Chondrocyte (in vitro differentiated cells): ENCODE measurements around the gene SRGN. TPM values are rescaled to one million over a fixed set of nuclear protein-coding genes. Genes with fewer than 3 reads are reported as not detected.

Experiments
- DNase-seq: peaks from one replicate; pipeline ENCODE4 v3.0.0; 2021; ENCODE audit warnings: mixed read lengths, low spot score
- H3K27ac Mint-ChIP-seq: one replicate; pipeline ENCODE4 v1.8.0; 2021; ENCODE audit warnings: mild to moderate bottlenecking, moderate library complexity, mixed read lengths; ENCODE audit not compliant: unreplicated experiment
- H3K27me3 Mint-ChIP-seq: 2 replicates; pipeline ENCODE4 v1.8.0; 2021; ENCODE audit warnings: low read depth, mixed read lengths
- H3K36me3 Mint-ChIP-seq: 2 replicates; pipeline ENCODE4 v1.8.0; 2021; ENCODE audit warnings: low read depth, mixed read lengths
- H3K4me1 Mint-ChIP-seq: 2 replicates; pipeline ENCODE4 v1.8.0; 2021; ENCODE audit warnings: low read depth, mild to moderate bottlenecking, mixed read lengths
- H3K4me3 Mint-ChIP-seq: one replicate; pipeline ENCODE4 v1.8.0; 2021; ENCODE audit warnings: mild to moderate bottlenecking, moderate library complexity, mixed read lengths; ENCODE audit not compliant: unreplicated experiment
- H3K9me3 Mint-ChIP-seq: 2 replicates; pipeline ENCODE4 v1.8.0; 2021; ENCODE audit warnings: low read depth, mixed read lengths
- CTCF ChIP-seq: fragments of 200-600 bp; sonication (generic); IDR thresholded peaks from 2 replicates; pipeline ENCODE4 v1.5.0; 2021; ENCODE audit warnings: antibody characterized with exemption, mild to moderate bottlenecking, moderate library complexity
- total RNA-seq: library from RNA; stranded (reverse); gene quantifications from 3 replicates; pipeline ENCODE4 v1.2.1, GENCODE V29; 2021

Gene SRGN
- total RNA-seq, 1 donor from 2014 or later = 16.0 TPM

GRCh38 chr10:69051303-69051702 lies 36.6 kb upstream of the SRGN start:
- Mint-ChIP-seq H3K4me1 (peaks cover 4% of the 10 kb centered on the region), H3K9me3 (no peaks in the 10 kb centered on the region), H3K27me3 (no peaks in the 10 kb centered on the region), H3K27ac (no peak overlapping the region), H3K4me3 (no peak overlapping the region), H3K36me3 (no peaks in the 10 kb centered on the region)
- no peak for TF ChIP-seq CTCF
- no peak for DNase-seq

GRCh38 chr10:69051710-69052487 lies 36.0 kb upstream of the SRGN start:
- Mint-ChIP-seq H3K36me3 (no peaks in the 10 kb centered on the region), H3K27me3 (no peaks in the 10 kb centered on the region), H3K27ac (no peak overlapping the region), H3K9me3 (no peaks in the 10 kb centered on the region), H3K4me1 (peaks cover 4% of the 10 kb centered on the region), H3K4me3 (no peak overlapping the region)
- no peak for TF ChIP-seq CTCF
- DNase-seq = no peak

- Mint-ChIP-seq H3K27me3 (no peaks in the 10 kb centered on the region), H3K4me3 (no peak overlapping the region), H3K27ac (no peak overlapping the region), H3K4me1 (no peaks in the 10 kb centered on the region), H3K9me3 (no peaks in the 10 kb centered on the region), H3K36me3 (no peaks in the 10 kb centered on the region)
- TF ChIP-seq CTCF = no peak
- no peak for DNase-seq
Observed at GRCh38 chr10:69052736-69053135, 35.2 kb upstream of the SRGN start.

DNA sequence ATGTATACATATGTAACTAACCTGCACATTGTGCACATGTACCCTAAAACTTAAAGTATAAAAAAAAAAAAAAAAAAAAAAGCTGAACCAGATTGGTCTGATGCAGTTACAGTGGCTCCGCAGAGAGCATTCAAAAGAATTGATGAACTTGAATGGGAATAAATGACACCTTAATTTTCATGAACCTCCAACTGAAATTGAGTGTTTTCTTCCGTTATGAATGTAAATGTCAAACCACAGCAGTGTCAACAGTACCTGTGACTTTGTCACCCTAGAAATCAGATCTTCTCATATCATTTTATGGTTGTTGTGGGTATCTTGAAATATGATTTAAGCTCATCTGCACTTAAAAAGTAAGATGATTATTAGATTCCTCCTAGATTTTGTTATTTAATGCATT lies 32.7 kb upstream of the SRGN start:
- no peak for TF ChIP-seq CTCF
- no peaks in the 10 kb centered on the region for H3K27me3 Mint-ChIP-seq
- H3K4me1 Mint-ChIP-seq = no peaks in the 10 kb centered on the region
- DNase-seq = no peak
- no peak overlapping the region for H3K4me3 Mint-ChIP-seq
- no peaks in the 10 kb centered on the region for H3K9me3 Mint-ChIP-seq
- H3K36me3 Mint-ChIP-seq = no peaks in the 10 kb centered on the region
- no peak overlapping the region for H3K27ac Mint-ChIP-seq

GRCh38 chr10:69056129-69056528 lies 31.8 kb upstream of the SRGN start:
- peaks cover 4% of the 10 kb centered on the region for H3K4me1 Mint-ChIP-seq
- no peaks in the 10 kb centered on the region for H3K36me3 Mint-ChIP-seq
- no peak for DNase-seq
- no peak overlapping the region for H3K4me3 Mint-ChIP-seq
- TF ChIP-seq CTCF = no peak
- no peak overlapping the region for H3K27ac Mint-ChIP-seq
- no peaks in the 10 kb centered on the region for H3K9me3 Mint-ChIP-seq
- no peaks in the 10 kb centered on the region for H3K27me3 Mint-ChIP-seq
